Astrocyte (in vitro differentiated cells and primary cell): ENCODE measurements around the gene HMX1. TPM values are rescaled to one million over a fixed set of nuclear protein-coding genes. Genes with fewer than 3 reads are reported as not detected.

ENCODE experiments used
- DNase-seq: peaks from one replicate; pipeline ENCODE4 v3.0.0-alpha.2; 2010; ENCODE audit warnings: low read depth
- FAIRE-seq: peaks from 2 replicates; lab custom pipeline; 2011; peaks lifted over from hg19 to GRCh38; lab: Jason Lieb, UNC
- H2AFZ ChIP-seq: 2 replicates; pipeline ENCODE4 v1.6.0; 2012; ENCODE audit warnings: low read depth, low read length, inconsistent platforms
- H3K27ac ChIP-seq: 2 replicates; pipeline ENCODE4 v1.5.1; 2011; ENCODE audit warnings: low read depth, low read length, inconsistent platforms
- H3K27me3 ChIP-seq: 2 replicates; pipeline ENCODE4 v1.6.0; 2011; ENCODE audit warnings: low read length, inconsistent platforms; ENCODE audit not compliant: insufficient read depth
- H3K36me3 ChIP-seq: 2 replicates; pipeline ENCODE4 v1.5.1; 2011; ENCODE audit warnings: low read length, inconsistent platforms; ENCODE audit not compliant: insufficient read depth
- H3K4me1 ChIP-seq: 2 replicates; pipeline ENCODE4 v1.5.1; 2011; ENCODE audit warnings: low read length, inconsistent platforms; ENCODE audit not compliant: insufficient read depth
- H3K4me2 ChIP-seq: 2 replicates; pipeline ENCODE4 v1.6.0; 2012; ENCODE audit warnings: low read length, inconsistent platforms
- H3K4me3 ChIP-seq: 2 replicates; pipeline ENCODE4 v1.5.1; 2011; ENCODE audit warnings: low read depth, mild to moderate bottlenecking, low read length, inconsistent platforms; ENCODE audit not compliant: insufficient read depth
- H3K79me2 ChIP-seq: 2 replicates; pipeline ENCODE4 v1.6.0; 2012; ENCODE audit warnings: mild to moderate bottlenecking, low read length, inconsistent platforms; ENCODE audit not compliant: insufficient read depth
- H3K9ac ChIP-seq: 2 replicates; pipeline ENCODE4 v1.6.0; 2012; ENCODE audit warnings: mild to moderate bottlenecking, low read length, inconsistent platforms
- H3K9me3 ChIP-seq: 2 replicates; pipeline ENCODE4 v1.5.1; 2012; ENCODE audit warnings: low read depth, mild to moderate bottlenecking, low read length, inconsistent platforms; ENCODE audit not compliant: insufficient read depth
- H4K20me1 ChIP-seq: 2 replicates; pipeline ENCODE4 v1.6.0; 2012; ENCODE audit warnings: low read length, inconsistent platforms; ENCODE audit not compliant: insufficient read depth
- H3K27ac Mint-ChIP-seq: one replicate; pipeline ENCODE4 v1.8.0; 2021; ENCODE audit warnings: mild to moderate bottlenecking, mixed read lengths; ENCODE audit not compliant: unreplicated experiment
- H3K27me3 Mint-ChIP-seq: one replicate; pipeline ENCODE4 v1.8.0; 2021; ENCODE audit warnings: low read depth, mixed read lengths; ENCODE audit not compliant: unreplicated experiment
- H3K36me3 Mint-ChIP-seq: one replicate; pipeline ENCODE4 v1.8.0; 2021; ENCODE audit warnings: low read depth, mixed read lengths; ENCODE audit not compliant: unreplicated experiment
- H3K4me1 Mint-ChIP-seq: one replicate; pipeline ENCODE4 v1.8.0; 2021; ENCODE audit warnings: low read depth, mixed read lengths; ENCODE audit not compliant: unreplicated experiment
- H3K4me3 Mint-ChIP-seq: one replicate; pipeline ENCODE4 v1.8.0; 2021; ENCODE audit warnings: mild to moderate bottlenecking, moderate library complexity, mixed read lengths; ENCODE audit not compliant: unreplicated experiment
- H3K9me3 Mint-ChIP-seq: one replicate; pipeline ENCODE4 v1.8.0; 2021; ENCODE audit warnings: mild to moderate bottlenecking, mixed read lengths; ENCODE audit not compliant: unreplicated experiment
- CTCF ChIP-seq: IDR thresholded peaks from 2 replicates; pipeline ENCODE4 v1.5.1; 2011; ENCODE audit warnings: low read depth, mild to moderate bottlenecking, inconsistent platforms, low read length, moderate library complexity; ENCODE audit not compliant: insufficient read depth
- EZH2 ChIP-seq: IDR thresholded peaks from 2 replicates; pipeline ENCODE4 v1.6.1; 2012; ENCODE audit warnings: mild to moderate bottlenecking, low read length, inconsistent platforms; ENCODE audit not compliant: insufficient read depth
- total RNA-seq: library from RNA; stranded (reverse); gene quantifications from 2 replicates; pipeline ENCODE4 v1.2.1, GENCODE V29; 2021

HMX1 gene
- total RNA-seq, 1 donor from 2014 or later: 0.25 TPM

GRCh38 chr4:8905773-8906667 lies 34.4 kb upstream of the HMX1 start:
- Histone ChIP-seq H2AFZ (no peak overlapping the region), H3K9me3 (peaks cover 9% of the 10 kb centered on the region), H3K4me3 (no peak overlapping the region), H3K9ac (no peak overlapping the region), H4K20me1 (no peaks in the 10 kb centered on the region), H3K4me1 (no peaks in the 10 kb centered on the region), H3K79me2 (no peaks in the 10 kb centered on the region), H3K27ac (no peak overlapping the region), H3K4me2 (no peak overlapping the region), H3K36me3 (no peaks in the 10 kb centered on the region), H3K27me3 (no peaks in the 10 kb centered on the region)
- H3K9me3 Mint-ChIP-seq: peaks cover 27% of the 10 kb centered on the region
- DNase-seq: no peak
- peaks cover 60% of the 10 kb centered on the region for H3K27me3 Mint-ChIP-seq
- H3K27ac Mint-ChIP-seq: no peak overlapping the region
- H3K36me3 Mint-ChIP-seq: no peaks in the 10 kb centered on the region
- no peak for TF ChIP-seq EZH2
- no peak for TF ChIP-seq CTCF
- FAIRE-seq: no peak
- no peak overlapping the region for H3K4me3 Mint-ChIP-seq
- peaks cover 9% of the 10 kb centered on the region for H3K4me1 Mint-ChIP-seq

GRCh38 chr4:8905226-8905772 lies 33.7 kb upstream of the HMX1 start:
- H3K36me3 Mint-ChIP-seq: no peaks in the 10 kb centered on the region
- Histone ChIP-seq H3K4me3 (no peak overlapping the region), H4K20me1 (no peaks in the 10 kb centered on the region), H3K27me3 (no peaks in the 10 kb centered on the region), H3K36me3 (no peaks in the 10 kb centered on the region), H3K9ac (no peak overlapping the region), H3K27ac (no peak overlapping the region), H2AFZ (no peak overlapping the region), H3K4me2 (no peak overlapping the region), H3K4me1 (no peaks in the 10 kb centered on the region), H3K9me3 (peaks cover 12% of the 10 kb centered on the region), H3K79me2 (no peaks in the 10 kb centered on the region)
- TF ChIP-seq CTCF (no peak), EZH2 (no peak)
- peaks cover 56% of the 10 kb centered on the region for H3K27me3 Mint-ChIP-seq
- H3K9me3 Mint-ChIP-seq: peaks cover 34% of the 10 kb centered on the region
- H3K27ac Mint-ChIP-seq: no peak overlapping the region
- no peak for DNase-seq
- H3K4me3 Mint-ChIP-seq: no peak overlapping the region
- FAIRE-seq: no peak
- H3K4me1 Mint-ChIP-seq: peaks cover 7% of the 10 kb centered on the region

GRCh38 chr4:8904666-8905065 lies 33.0 kb upstream of the HMX1 start:
- Histone ChIP-seq H3K4me2 (no peak overlapping the region), H3K9ac (no peak overlapping the region), H3K27me3 (no peaks in the 10 kb centered on the region), H4K20me1 (no peaks in the 10 kb centered on the region), H3K36me3 (no peaks in the 10 kb centered on the region), H2AFZ (no peak overlapping the region), H3K9me3 (peaks cover 18% of the 10 kb centered on the region), H3K79me2 (no peaks in the 10 kb centered on the region), H3K4me1 (no peaks in the 10 kb centered on the region), H3K27ac (no peak overlapping the region), H3K4me3 (no peak overlapping the region)
- DNase-seq (no peak), FAIRE-seq (no peak)
- H3K27ac Mint-ChIP-seq: no peak overlapping the region
- H3K27me3 Mint-ChIP-seq: peaks cover 60% of the 10 kb centered on the region
- peaks cover 40% of the 10 kb centered on the region for H3K9me3 Mint-ChIP-seq
- H3K4me3 Mint-ChIP-seq: no peak overlapping the region
- no peaks in the 10 kb centered on the region for H3K36me3 Mint-ChIP-seq
- peaks cover 4% of the 10 kb centered on the region for H3K4me1 Mint-ChIP-seq
- no peak for TF ChIP-seq EZH2
- TF ChIP-seq CTCF: no peak
